HEK293 (cell line): ENCODE results near the gene ZFHX2.

Experiments used
- CTCF ChIA-PET: fragments of 350-600 bp; formaldehyde crosslinking; extraction: SDS; loops from one replicate; lab custom pipeline; 2021; ENCODE audit warnings: antibody characterized with exemption; lab: Yijun Ruan, JAX
- POLR2A ChIA-PET: fragments of 300-600 bp; formaldehyde crosslinking; extraction: SDS; loops from one replicate; lab custom pipeline; 2020; ENCODE audit warnings: antibody characterized with exemption, inconsistent platforms; lab: Yijun Ruan, JAX
- H3K27ac ChIP-seq: fragments of 200-500 bp; sonication (Bioruptor generic); 2 replicates; pipeline ENCODE4 v1.5.1; 2014; ENCODE audit warnings: low read depth, low read length, control low read depth, inconsistent platforms; ENCODE audit errors: extremely low read depth
- H3K36me3 ChIP-seq, 2 experiments: fragments of 200-500 bp in 1 of 2; sonication (Bioruptor generic) in 1 of 2; 1 replicate in 1 of 2; 2 replicates in 1 of 2; pipeline ENCODE4 v1.5.1; 2014 to 2017; ENCODE audit warnings: inconsistent platforms in 2 of 2, low read length in 2 of 2; ENCODE audit not compliant: control insufficient read depth in 2 of 2, insufficient read depth in 1 of 2
- H3K4me1 ChIP-seq: fragments of 200-500 bp; sonication (Bioruptor generic); 2 replicates; pipeline ENCODE4 v1.5.1; 2014; ENCODE audit warnings: mild to moderate bottlenecking, low read length, inconsistent platforms; ENCODE audit not compliant: control insufficient read depth, insufficient read depth
- H3K4me3 ChIP-seq: 2 replicates; pipeline ENCODE4 v1.5.1; 2011; ENCODE audit warnings: low read depth, mild to moderate bottlenecking, control low read depth, low read length, moderate library complexity
- H3K9me3 ChIP-seq: fragments of 200-500 bp; sonication (Bioruptor generic); 2 replicates; pipeline ENCODE4 v1.5.1; 2014; ENCODE audit warnings: low read depth, low read length, inconsistent platforms; ENCODE audit not compliant: control insufficient read depth, insufficient read depth
- IKZF3 ChIP-seq: fragments of 450-650 bp; IDR thresholded peaks from 2 replicates; pipeline ENCODE4 v1.5.0; 2018; ENCODE audit warnings: missing biosample characterization, mild to moderate bottlenecking, missing genetic modification characterization, moderate library complexity
- PRDM1 ChIP-seq: fragments of 450-650 bp; formaldehyde crosslinking; IDR thresholded peaks from 2 replicates; pipeline ENCODE4; 2016; ENCODE audit warnings: missing biosample characterization, missing genetic modification characterization
- PRDM10 ChIP-seq: fragments of 450-650 bp; formaldehyde crosslinking; IDR thresholded peaks from 2 replicates; pipeline ENCODE4 v1.5.1; 2016; ENCODE audit warnings: missing biosample characterization, missing genetic modification characterization
- WT1 ChIP-seq: fragments of 450-650 bp; formaldehyde crosslinking; IDR thresholded peaks from 2 replicates; pipeline ENCODE4 v1.5.1; 2016; ENCODE audit warnings: missing biosample characterization, missing genetic modification characterization
- ZBTB20 ChIP-seq: fragments of 450-650 bp; formaldehyde crosslinking; IDR thresholded peaks from 2 replicates; pipeline ENCODE4 v1.5.1; 2016; ENCODE audit warnings: missing biosample characterization, missing genetic modification characterization
- ZBTB21 ChIP-seq: fragments of 450-650 bp; formaldehyde crosslinking; IDR thresholded peaks from 2 replicates; pipeline ENCODE4 v1.5.1; 2017; ENCODE audit warnings: missing biosample characterization, missing genetic modification characterization
- ZFP69B ChIP-seq: fragments of 450-650 bp; formaldehyde crosslinking; IDR thresholded peaks from 2 replicates; pipeline ENCODE4 v1.5.1; 2016; ENCODE audit warnings: missing biosample characterization, missing genetic modification characterization
- ZNF112 ChIP-seq: fragments of 450-650 bp; formaldehyde crosslinking; IDR thresholded peaks from 2 replicates; pipeline ENCODE4 v1.5.0; 2017; ENCODE audit warnings: missing biosample characterization, missing genetic modification characterization
- ZNF132 ChIP-seq: fragments of 450-650 bp; formaldehyde crosslinking; IDR thresholded peaks from 2 replicates; pipeline ENCODE4 v1.5.1; 2017; ENCODE audit warnings: missing biosample characterization, missing genetic modification characterization, borderline replicate concordance
- ZNF292 ChIP-seq: fragments of 450-650 bp; formaldehyde crosslinking; IDR thresholded peaks from 2 replicates; pipeline ENCODE4 v1.5.1; 2016; ENCODE audit warnings: low read depth, missing biosample characterization, missing genetic modification characterization, borderline replicate concordance
- ZNF302 ChIP-seq: fragments of 450-650 bp; formaldehyde crosslinking; IDR thresholded peaks from 2 replicates; pipeline ENCODE4 v1.5.1; 2016; ENCODE audit warnings: missing biosample characterization, missing genetic modification characterization, low read depth
- ZNF350 ChIP-seq: fragments of 450-650 bp; formaldehyde crosslinking; IDR thresholded peaks from 2 replicates; pipeline ENCODE4 v1.5.0; 2017; ENCODE audit warnings: missing biosample characterization, mild to moderate bottlenecking, missing genetic modification characterization
- ZNF37A ChIP-seq: fragments of 450-650 bp; IDR thresholded peaks from 2 replicates; pipeline ENCODE4 v1.5.1; 2018; ENCODE audit warnings: missing biosample characterization, missing genetic modification characterization
- ZNF391 ChIP-seq: fragments of 450-650 bp; formaldehyde crosslinking; IDR thresholded peaks from 2 replicates; pipeline ENCODE4 v1.5.1; 2016; ENCODE audit warnings: low read depth, missing biosample characterization, missing genetic modification characterization, borderline replicate concordance
- ZNF404 ChIP-seq: fragments of 450-650 bp; formaldehyde crosslinking; IDR thresholded peaks from 2 replicates; pipeline ENCODE4 v1.5.1; 2017; ENCODE audit warnings: missing biosample characterization, missing genetic modification characterization
- ZNF423 ChIP-seq: fragments of 450-650 bp; formaldehyde crosslinking; IDR thresholded peaks from 2 replicates; pipeline ENCODE4 v1.5.1; 2016; ENCODE audit warnings: missing biosample characterization, missing genetic modification characterization
- ZNF792 ChIP-seq: fragments of 450-650 bp; formaldehyde crosslinking; IDR thresholded peaks from 2 replicates; pipeline ENCODE4 v1.5.1; 2016; ENCODE audit warnings: missing biosample characterization, missing genetic modification characterization
- ZXDB ChIP-seq: fragments of 450-650 bp; formaldehyde crosslinking; IDR thresholded peaks from 2 replicates; pipeline ENCODE4 v1.5.1; 2016; ENCODE audit warnings: missing biosample characterization, missing genetic modification characterization
- TF ChIP-seq, protein P1 (sequence below): fragments of 450-650 bp; formaldehyde crosslinking; IDR thresholded peaks from 2 replicates; pipeline ENCODE4 v1.5.1; 2016; ENCODE audit warnings: missing biosample characterization, missing genetic modification characterization, borderline replicate concordance
- TF ChIP-seq, protein P2 (sequence below): fragments of 450-650 bp; formaldehyde crosslinking; IDR thresholded peaks from 2 replicates; pipeline ENCODE4 v1.5.1; 2016; ENCODE audit warnings: missing biosample characterization, missing genetic modification characterization
- TF ChIP-seq, protein P3 (sequence below): sonication (generic); formaldehyde crosslinking; IDR thresholded peaks from 2 replicates; pipeline ENCODE4 v1.8.1; 2022; ENCODE audit warnings: mild to moderate bottlenecking, moderate library complexity, missing genetic modification reagents
- TF ChIP-seq, protein P4 (sequence below): fragments of 450-650 bp; formaldehyde crosslinking; IDR thresholded peaks from 2 replicates; pipeline ENCODE4 v1.5.1; 2016; ENCODE audit warnings: missing biosample characterization, missing genetic modification characterization, low read depth
- TF ChIP-seq, protein P5 (sequence below): fragments of 450-650 bp; formaldehyde crosslinking; IDR thresholded peaks from 2 replicates; pipeline ENCODE4 v1.5.1; 2016; ENCODE audit warnings: missing biosample characterization, missing genetic modification characterization

The ZFHX2 gene

DNA sequence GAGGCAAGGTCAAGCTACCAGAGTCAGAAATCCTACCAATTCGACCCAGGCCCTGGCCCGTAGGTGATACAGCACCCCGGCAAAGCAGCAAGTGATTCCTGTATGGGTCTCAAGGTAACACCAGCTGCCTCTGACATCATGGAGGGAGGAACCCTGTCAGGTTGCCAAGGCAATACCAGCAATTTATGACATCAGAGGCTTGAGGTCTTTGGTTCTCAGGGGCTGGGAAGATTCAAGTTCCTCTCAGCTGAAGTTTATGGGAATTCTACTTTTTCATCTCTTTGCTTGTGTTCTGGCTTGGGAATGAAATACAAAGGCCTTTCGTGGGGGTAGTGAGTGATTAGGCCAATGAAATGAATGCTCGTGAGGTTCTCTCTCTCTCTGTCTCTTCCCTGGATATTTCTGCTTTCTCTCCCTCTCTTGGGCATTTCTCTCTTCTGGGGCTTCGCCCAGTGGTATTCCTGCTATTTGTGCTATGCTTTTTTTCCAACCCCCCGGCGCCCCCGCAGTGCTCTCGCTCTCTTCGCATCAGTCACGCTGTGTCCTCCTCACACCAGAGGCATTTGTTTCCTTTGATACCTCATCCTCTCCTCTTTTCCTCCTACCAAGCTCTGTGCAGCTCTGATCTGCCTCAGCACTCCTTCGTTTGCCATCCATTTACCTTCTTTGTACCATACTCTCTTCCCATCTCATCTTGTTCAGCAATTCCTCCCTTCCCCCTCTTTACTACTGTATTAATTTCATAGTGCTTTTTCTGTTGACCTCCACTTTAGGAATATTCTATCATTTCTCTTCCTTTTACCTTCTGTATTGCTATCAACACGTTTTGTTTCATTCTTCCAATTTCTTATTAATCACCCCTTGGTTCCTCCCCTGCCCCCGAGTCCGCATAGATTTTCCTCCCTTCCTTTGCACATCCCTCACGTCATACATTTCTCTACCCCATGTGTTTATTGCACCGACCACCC lies 2.9 kb downstream of the ZFHX2 start:
- H3K9me3 ChIP-seq: no peaks in the 10 kb centered on the region
- H3K27ac ChIP-seq: no peak overlapping the region
- CTCF ChIA-PET: interaction anchor here (0.7 to 1.7 kb wide), 8 partner anchors 10 to 476 kb away, joined by 3 to 10 read pairs (median 3); no protein-coding TSS in a partner anchor
- POLR2A ChIA-PET: interaction anchor here (1.2 kb wide), 1 partner anchor 11 kb away, joined by 3 read pairs; no protein-coding TSS in a partner anchor
- no peak overlapping the region for H3K4me3 ChIP-seq
- H3K4me1 ChIP-seq: peaks cover 16% of the 10 kb centered on the region
- no peaks in the 10 kb centered on the region for H3K36me3 ChIP-seq
- TF ChIP-seq ZNF37A (tag by site-specific recombination) (no peak), WT1 (peak; percentile 58), ZNF404 (no peak), PRDM1 (tag by site-specific recombination) (no peak), ZNF292 (tag by site-specific recombination) (no peak), ZNF112 (tag by site-specific recombination) (no peak), ZNF350 (tag by site-specific recombination) (no peak), ZNF423 (tag by site-specific recombination) (no peak), ZFP69B (tag by site-specific recombination) (no peak), ZNF302 (tag by site-specific recombination) (no peak), ZNF391 (tag by site-specific recombination) (no peak), PRDM10 (peak; percentile 86), IKZF3 (tag by site-specific recombination) (0 out of 2 replicates have a peak, but pooled peaks have one; percentile 32), ZXDB (no peak), ZBTB21 (tag by site-specific recombination) (peak; percentile 94), ZBTB20 (tag by site-specific recombination) (peak; percentile 12; the same call in 1 of the 2 replicates), ZNF132 (no peak), ZNF792 (no peak)
- TF ChIP-seq, protein P1, sequence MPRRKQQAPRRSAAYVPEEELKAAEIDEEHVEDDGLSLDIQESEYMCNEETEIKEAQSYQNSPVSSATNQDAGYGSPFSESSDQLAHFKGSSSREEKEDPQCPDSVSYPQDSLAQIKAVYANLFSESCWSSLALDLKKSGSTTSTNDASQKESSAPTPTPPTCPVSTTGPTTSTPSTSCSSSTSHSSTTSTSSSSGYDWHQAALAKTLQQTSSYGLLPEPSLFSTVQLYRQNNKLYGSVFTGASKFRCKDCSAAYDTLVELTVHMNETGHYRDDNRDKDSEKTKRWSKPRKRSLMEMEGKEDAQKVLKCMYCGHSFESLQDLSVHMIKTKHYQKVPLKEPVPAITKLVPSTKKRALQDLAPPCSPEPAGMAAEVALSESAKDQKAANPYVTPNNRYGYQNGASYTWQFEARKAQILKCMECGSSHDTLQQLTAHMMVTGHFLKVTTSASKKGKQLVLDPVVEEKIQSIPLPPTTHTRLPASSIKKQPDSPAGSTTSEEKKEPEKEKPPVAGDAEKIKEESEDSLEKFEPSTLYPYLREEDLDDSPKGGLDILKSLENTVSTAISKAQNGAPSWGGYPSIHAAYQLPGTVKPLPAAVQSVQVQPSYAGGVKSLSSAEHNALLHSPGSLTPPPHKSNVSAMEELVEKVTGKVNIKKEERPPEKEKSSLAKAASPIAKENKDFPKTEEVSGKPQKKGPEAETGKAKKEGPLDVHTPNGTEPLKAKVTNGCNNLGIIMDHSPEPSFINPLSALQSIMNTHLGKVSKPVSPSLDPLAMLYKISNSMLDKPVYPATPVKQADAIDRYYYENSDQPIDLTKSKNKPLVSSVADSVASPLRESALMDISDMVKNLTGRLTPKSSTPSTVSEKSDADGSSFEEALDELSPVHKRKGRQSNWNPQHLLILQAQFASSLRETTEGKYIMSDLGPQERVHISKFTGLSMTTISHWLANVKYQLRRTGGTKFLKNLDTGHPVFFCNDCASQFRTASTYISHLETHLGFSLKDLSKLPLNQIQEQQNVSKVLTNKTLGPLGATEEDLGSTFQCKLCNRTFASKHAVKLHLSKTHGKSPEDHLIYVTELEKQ (tag by site-specific recombination): no peak
- TF ChIP-seq, protein P2, sequence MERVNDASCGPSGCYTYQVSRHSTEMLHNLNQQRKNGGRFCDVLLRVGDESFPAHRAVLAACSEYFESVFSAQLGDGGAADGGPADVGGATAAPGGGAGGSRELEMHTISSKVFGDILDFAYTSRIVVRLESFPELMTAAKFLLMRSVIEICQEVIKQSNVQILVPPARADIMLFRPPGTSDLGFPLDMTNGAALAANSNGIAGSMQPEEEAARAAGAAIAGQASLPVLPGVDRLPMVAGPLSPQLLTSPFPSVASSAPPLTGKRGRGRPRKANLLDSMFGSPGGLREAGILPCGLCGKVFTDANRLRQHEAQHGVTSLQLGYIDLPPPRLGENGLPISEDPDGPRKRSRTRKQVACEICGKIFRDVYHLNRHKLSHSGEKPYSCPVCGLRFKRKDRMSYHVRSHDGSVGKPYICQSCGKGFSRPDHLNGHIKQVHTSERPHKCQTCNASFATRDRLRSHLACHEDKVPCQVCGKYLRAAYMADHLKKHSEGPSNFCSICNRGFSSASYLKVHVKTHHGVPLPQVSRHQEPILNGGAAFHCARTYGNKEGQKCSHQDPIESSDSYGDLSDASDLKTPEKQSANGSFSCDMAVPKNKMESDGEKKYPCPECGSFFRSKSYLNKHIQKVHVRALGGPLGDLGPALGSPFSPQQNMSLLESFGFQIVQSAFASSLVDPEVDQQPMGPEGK (tag by site-specific recombination): peak; percentile 35; the same call in 1 of the 2 replicates
- TF ChIP-seq, protein P3, sequence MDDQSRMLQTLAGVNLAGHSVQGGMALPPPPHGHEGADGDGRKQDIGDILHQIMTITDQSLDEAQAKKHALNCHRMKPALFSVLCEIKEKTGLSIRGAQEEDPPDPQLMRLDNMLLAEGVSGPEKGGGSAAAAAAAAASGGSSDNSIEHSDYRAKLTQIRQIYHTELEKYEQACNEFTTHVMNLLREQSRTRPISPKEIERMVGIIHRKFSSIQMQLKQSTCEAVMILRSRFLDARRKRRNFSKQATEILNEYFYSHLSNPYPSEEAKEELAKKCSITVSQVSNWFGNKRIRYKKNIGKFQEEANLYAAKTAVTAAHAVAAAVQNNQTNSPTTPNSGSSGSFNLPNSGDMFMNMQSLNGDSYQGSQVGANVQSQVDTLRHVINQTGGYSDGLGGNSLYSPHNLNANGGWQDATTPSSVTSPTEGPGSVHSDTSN (CRISPR knock-in tag): no peak
- TF ChIP-seq, protein P4, sequence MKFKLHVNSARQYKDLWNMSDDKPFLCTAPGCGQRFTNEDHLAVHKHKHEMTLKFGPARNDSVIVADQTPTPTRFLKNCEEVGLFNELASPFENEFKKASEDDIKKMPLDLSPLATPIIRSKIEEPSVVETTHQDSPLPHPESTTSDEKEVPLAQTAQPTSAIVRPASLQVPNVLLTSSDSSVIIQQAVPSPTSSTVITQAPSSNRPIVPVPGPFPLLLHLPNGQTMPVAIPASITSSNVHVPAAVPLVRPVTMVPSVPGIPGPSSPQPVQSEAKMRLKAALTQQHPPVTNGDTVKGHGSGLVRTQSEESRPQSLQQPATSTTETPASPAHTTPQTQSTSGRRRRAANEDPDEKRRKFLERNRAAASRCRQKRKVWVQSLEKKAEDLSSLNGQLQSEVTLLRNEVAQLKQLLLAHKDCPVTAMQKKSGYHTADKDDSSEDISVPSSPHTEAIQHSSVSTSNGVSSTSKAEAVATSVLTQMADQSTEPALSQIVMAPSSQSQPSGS (tag by site-specific recombination): peak; percentile 89
- TF ChIP-seq, protein P5, sequence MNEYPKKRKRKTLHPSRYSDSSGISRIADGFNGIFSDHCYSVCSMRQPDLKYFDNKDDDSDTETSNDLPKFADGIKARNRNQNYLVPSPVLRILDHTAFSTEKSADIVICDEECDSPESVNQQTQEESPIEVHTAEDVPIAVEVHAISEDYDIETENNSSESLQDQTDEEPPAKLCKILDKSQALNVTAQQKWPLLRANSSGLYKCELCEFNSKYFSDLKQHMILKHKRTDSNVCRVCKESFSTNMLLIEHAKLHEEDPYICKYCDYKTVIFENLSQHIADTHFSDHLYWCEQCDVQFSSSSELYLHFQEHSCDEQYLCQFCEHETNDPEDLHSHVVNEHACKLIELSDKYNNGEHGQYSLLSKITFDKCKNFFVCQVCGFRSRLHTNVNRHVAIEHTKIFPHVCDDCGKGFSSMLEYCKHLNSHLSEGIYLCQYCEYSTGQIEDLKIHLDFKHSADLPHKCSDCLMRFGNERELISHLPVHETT: no peak
